Anterior cingulate cortex (tissue), 58 donors: ENCODE results near the gene RHOT2.

ENCODE experiments used
- DNase-seq, 58 donors: peaks; one replicate each; lab custom pipeline; 2025; lab: John Stamatoyannopoulos, UW

Gene RHOT2

GRCh38 chr16:645852-646678, 21.9 kb upstream of the RHOT2 start:
- no peak for DNase-seq

GRCh38 chr16:646679-647172, 21.2 kb upstream of the RHOT2 start:
- no peak for DNase-seq

- peak in 3 of 58 donors; percentile 15 to 32 (median 30) for DNase-seq
These were observed 20.6 kb upstream of the RHOT2 start for GRCh38 chr16:647173-647902.

GRCh38 chr16:648071-648780, 19.7 kb upstream of the RHOT2 start:
- peak in 3 of 58 donors; percentile 21 to 27 (median 24) for DNase-seq

GRCh38 chr16:648781-649589, 18.9 kb upstream of the RHOT2 start, which contains the start of gene WDR90:
TSS of gene WDR90 (plus strand) at chr16:649365. CDS start at chr16:649417, 52 bp downstream.
- DNase-seq: peak; percentile 50 to 97 (median 88)

DNA sequence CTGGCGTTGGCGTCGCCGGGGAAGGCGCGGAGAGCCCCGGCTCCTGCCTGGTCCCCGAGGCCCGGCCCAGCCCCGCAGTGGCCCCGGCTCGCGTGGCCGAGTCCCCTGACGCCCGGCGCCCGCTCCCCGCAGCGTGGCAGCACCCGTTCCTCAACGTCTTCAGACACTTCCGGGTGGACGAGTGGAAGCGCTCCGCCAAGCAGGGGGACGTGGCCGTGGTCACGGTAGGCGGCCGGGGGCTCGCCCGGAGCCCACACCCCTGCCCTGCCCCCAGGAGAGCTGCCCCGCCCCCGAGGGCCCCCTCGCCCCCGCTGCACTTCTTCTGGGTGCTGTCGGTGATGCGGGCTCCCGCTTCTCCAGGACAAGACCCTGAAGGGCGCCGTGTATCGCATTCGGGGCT, 18.3 kb upstream of the RHOT2 start:
- DNase-seq: no peak

GRCh38 chr16:651844-652243, 16.1 kb upstream of the RHOT2 start:
- no peak for DNase-seq

DNA sequence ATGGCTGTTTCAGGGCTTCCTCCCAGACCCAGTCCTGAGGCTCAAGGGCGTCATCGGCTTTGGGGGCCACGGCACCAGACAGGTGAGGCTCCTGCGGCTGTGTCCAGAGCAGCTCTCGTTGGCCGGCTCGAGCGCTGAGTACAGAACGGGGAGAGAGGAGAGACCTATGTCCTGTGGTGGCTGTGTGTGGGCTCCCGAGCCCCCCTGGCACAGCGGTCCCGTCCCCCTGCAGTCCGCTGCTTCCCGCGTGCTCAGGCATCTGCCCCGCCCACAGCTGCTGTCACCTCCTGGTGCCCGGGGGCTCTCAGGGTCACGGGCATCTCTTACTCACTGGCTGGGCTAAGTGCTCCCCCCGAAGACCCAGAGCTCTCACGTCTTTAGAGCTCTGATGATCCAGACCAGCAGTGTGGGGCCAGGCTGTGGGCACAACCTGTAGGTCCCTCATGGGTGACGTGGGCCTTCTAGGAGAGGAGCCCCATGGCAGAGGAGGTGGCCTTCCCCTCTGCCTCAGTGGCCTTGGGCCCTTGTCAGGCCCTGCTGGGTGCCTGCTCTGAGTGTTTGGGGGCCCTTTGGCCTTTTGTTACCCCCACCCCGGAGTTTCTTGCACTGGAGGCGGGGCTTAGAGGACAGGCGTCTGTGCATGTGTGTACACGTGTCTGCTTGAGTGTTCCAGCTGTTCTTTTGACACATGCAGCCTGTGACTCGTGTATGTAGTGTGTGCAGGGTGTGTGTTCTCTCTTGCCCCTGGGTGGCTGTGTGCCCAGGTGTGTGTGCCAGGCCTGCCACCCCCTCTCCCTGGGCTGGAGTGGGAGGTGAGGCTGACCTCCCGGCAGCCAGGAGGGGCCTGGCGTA, 15.3 kb upstream of the RHOT2 start:
- no peak for DNase-seq

- DNase-seq: no peak
These were observed 13.9 kb upstream of the RHOT2 start for GRCh38 chr16:654034-654433.

DNA sequence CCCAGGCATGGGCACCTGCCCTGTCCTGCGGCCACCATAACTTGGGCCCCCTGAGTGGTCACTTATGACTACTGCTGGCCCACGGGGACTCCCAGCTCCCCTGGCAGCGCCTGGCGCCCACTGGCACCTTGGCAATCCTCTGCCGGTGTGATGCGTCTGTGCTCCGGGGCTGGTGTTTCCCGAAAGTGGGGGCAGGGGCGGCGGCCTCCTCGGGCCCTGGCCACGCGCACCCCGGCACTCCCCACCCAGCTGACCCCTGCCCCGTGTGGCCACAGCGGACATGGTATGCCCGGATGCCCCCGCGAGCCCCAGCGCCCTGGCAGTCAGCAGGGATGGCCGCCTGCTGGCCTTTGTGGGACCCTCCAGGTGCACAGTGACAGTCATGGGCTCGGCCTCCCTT, 10.4 kb upstream of the RHOT2 start:
- no peak for DNase-seq

- DNase-seq: no peak
These were observed 9.0 kb upstream of the RHOT2 start for GRCh38 chr16:658679-659571.

- no peak for DNase-seq
These were observed 8.3 kb upstream of the RHOT2 start for GRCh38 chr16:659618-660017.

GRCh38 chr16:660132-660458, 7.8 kb upstream of the RHOT2 start:
- no peak for DNase-seq

DNA sequence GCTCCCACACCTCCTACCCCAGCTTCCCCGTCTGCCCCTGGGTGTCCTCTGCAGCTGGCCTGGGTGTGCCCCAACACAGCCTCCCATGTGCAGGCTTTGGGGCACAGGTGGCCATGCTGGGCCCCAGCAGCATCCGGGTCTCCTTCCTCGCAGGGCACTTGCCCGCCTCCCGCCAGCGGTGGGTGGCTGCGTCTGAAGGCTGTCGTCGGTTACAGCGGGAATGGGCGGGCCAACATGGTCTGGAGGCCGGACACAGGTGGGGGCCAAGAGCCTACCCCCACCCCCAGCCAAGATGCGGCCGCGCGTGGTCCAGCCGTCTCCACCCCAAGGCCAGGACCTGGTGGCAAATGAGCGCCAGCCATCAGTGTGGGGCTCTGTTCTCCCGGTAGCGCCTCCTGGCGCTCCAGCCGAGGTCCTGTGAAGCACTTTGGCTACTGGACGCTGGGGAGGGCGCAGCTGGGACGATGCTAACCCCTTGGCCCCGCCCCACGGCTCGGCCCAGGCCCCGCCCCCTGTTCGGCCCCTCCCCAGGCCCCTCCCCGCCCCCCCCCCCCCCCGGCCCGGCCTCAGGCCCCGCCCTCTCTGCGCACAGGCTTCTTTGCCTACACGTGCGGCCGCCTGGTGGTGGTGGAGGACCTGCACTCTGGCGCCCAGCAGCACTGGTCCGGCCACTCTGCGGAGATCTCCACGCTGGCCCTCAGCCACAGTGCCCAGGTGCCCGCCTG, 7.3 kb upstream of the RHOT2 start:
- peak in 54 of 58 donors; percentile 11 to 89 (median 78) for DNase-seq

DNA sequence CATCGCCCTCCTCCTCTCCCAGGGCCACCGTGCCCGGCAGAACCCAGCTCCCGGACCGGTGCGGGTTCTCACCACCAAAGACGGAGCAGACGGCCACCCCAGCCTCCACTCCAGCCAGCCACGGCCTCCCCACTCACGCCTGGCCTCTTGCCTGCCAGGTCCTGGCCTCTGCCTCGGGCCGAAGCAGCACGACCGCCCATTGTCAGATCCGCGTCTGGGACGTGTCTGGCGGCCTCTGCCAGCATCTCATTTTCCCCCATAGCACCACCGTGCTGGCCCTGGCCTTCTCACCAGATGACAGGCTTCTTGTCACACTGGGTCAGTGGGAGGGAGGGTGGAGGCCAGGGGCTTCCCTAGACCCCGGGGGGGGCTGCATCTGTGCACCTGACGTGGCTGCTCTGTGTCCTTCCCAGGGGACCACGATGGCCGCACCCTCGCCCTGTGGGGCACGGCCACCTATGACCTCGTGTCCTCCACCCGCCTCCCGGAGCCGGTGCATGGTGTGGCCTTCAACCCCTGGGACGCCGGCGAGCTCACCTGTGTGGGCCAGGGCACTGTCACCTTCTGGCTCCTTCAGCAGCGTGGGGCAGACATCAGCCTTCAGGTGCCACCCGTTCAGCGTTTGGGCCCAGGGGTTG, 6.6 kb upstream of the RHOT2 start:
- peak in 1 of 58 donors; percentile 69 for DNase-seq

DNA sequence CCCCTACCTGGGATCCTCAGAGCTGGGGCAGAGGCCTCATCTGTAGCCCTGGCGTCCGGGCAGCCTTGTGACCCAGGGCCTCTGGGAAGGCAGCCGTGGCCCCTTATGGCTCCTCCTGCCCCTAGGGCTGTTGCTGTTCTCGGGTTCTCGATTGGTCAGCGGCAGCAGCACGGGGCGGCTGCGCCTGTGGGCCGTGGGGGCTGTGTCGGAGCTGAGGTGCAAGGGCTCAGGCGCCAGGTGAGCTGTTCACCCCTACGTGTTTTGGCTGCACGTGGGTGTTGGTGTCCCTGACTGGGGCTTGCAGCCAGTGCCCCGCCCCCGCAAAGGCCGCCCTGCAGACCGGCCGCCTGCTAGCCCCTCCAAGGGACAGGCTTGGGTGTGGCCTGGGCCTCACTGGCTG, 5.8 kb upstream of the RHOT2 start:
- DNase-seq: no peak

- DNase-seq: no peak
These were observed 5.3 kb upstream of the RHOT2 start for GRCh38 chr16:662597-662996.
